ACC112 (cell line): ENCODE results near the gene LRP5.
"Not testable (repeated sequence)": the region's sequence is repeated elsewhere in the genome, so short reads cannot be mapped to it uniquely, and the experiment has no call there.

ENCODE experiments used
- H2AFZ ChIP-seq: fragments of 200-600 bp; sonication (generic); one replicate; pipeline ENCODE4 v1.6.0; 2017; ENCODE audit warnings: antibody characterized with exemption, low read length; ENCODE audit not compliant: unreplicated experiment
- H3K27ac ChIP-seq: fragments of 200-600 bp; sonication (generic); 2 replicates; pipeline ENCODE4 v1.5.1; 2014; ENCODE audit warnings: low read depth, mild to moderate bottlenecking, antibody characterized with exemption, low read length, moderate library complexity
- H3K27me3 ChIP-seq: fragments of 200-600 bp; sonication (generic); 2 replicates; pipeline ENCODE4 v1.6.1; 2014; ENCODE audit warnings: mild to moderate bottlenecking, antibody characterized with exemption, low read length, moderate library complexity, mixed read lengths; ENCODE audit not compliant: insufficient read depth
- H3K36me3 ChIP-seq: fragments of 200-600 bp; sonication (generic); 2 replicates; pipeline ENCODE4 v1.6.1; 2016; ENCODE audit warnings: mild to moderate bottlenecking, antibody characterized with exemption, low read length, moderate library complexity, mixed read lengths; ENCODE audit not compliant: insufficient read depth
- H3K4me1 ChIP-seq: fragments of 200-600 bp; sonication (generic); one replicate; pipeline ENCODE4 v1.6.1; 2016; ENCODE audit warnings: low read length, mixed read lengths; ENCODE audit not compliant: insufficient read depth, unreplicated experiment, control insufficient read depth
- H3K4me3 ChIP-seq: fragments of 200-600 bp; sonication (generic); 2 replicates; pipeline ENCODE4 v1.5.1; 2014; ENCODE audit warnings: mild to moderate bottlenecking, low read depth, low read length
- H3K79me2 ChIP-seq: fragments of 200-600 bp; sonication (generic); one replicate; pipeline ENCODE4 v1.6.0; 2016; ENCODE audit warnings: low read length; ENCODE audit not compliant: control insufficient read depth, unreplicated experiment, insufficient read depth

LRP5 gene

GRCh38 chr11:68424981-68425865 is 112.8 kb downstream of the LRP5 start:
- Histone ChIP-seq H3K27me3 (no peaks in the 10 kb centered on the region), H3K36me3 (peaks cover 11% of the 10 kb centered on the region; the same call in 1 of the 2 replicates)

DNA sequence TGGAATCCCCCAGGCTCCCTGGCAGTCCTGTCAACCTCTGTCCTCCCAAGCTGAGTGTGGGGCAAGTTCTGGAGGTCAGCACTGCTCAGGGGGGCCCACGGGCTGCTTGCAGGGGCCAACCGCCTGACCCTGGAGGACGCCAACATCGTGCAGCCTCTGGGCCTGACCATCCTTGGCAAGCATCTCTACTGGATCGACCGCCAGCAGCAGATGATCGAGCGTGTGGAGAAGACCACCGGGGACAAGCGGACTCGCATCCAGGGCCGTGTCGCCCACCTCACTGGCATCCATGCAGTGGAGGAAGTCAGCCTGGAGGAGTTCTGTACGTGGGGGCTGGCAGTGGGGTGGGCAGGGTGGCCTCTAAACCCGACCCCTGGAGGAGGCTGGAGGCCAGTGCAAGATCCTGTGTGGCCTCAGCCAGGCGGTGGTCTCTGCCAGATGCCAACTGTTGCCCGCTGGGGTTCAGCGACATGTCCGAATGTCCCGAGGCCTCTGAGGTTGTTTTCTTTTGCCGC is 113.5 kb downstream of the LRP5 start:
- Histone ChIP-seq H3K27me3 (no peaks in the 10 kb centered on the region), H2AFZ (no peak overlapping the region), H3K4me3 (no peak overlapping the region), H3K27ac (no peak overlapping the region), H3K79me2 (no peaks in the 10 kb centered on the region), H3K4me1 (no peaks in the 10 kb centered on the region), H3K36me3 (peaks cover 11% of the 10 kb centered on the region; the same call in 1 of the 2 replicates)

More at GRCh38 chr11:68424981-68425865, 112.8 kb downstream of the LRP5 start:
- Histone ChIP-seq H3K27ac (no peak overlapping the region), H3K4me1 (no peaks in the 10 kb centered on the region), H3K4me3 (no peak overlapping the region), H3K79me2 (no peaks in the 10 kb centered on the region), H2AFZ (no peak overlapping the region)

GRCh38 chr11:68429661-68430060 is 117.3 kb downstream of the LRP5 start:
- Histone ChIP-seq H3K36me3 (peaks cover 11% of the 10 kb centered on the region; the same call in 1 of the 2 replicates), H2AFZ (no peak overlapping the region), H3K27ac (no peak overlapping the region), H3K27me3 (no peaks in the 10 kb centered on the region), H3K79me2 (no peaks in the 10 kb centered on the region), H3K4me3 (no peak overlapping the region), H3K4me1 (no peaks in the 10 kb centered on the region)

- Histone ChIP-seq H2AFZ (no peak overlapping the region), H3K27ac (no peak overlapping the region), H3K27me3 (no peaks in the 10 kb centered on the region), H3K4me1 (no peaks in the 10 kb centered on the region), H3K79me2 (no peaks in the 10 kb centered on the region), H3K36me3 (peaks cover 11% of the 10 kb centered on the region; the same call in 1 of the 2 replicates), H3K4me3 (no peak overlapping the region)
Measured at GRCh38 chr11:68430384-68430783, 118.0 kb downstream of the LRP5 start.

DNA sequence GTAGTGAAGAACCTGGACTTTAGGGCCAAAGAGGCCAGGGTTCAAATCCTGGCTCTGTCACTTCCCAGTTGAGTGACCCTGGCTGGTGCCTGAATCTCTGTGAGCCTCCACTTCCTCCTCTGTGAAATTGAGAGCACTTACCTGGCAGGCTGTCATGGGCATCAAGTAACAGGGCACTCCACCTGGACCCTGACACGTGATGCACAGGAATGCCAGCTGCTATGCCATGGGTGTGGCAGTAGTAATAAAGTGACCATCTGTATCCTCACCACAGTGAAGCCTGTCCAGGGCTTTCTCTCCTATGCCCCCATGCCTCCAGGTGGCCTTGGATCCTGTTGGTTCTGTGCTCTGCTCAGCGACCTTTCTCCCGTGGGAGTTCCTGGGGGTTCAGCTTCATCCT is 118.4 kb downstream of the LRP5 start:
- no peak overlapping the region for H3K4me3 ChIP-seq

GRCh38 chr11:68431984-68432645 is 119.7 kb downstream of the LRP5 start:
- H2AFZ ChIP-seq: no peak overlapping the region
- H3K4me3 ChIP-seq: no peak overlapping the region
- peaks cover 4% of the 10 kb centered on the region for H3K4me1 ChIP-seq
- H3K27ac ChIP-seq: no peak overlapping the region
- H3K36me3 ChIP-seq: peaks cover 11% of the 10 kb centered on the region; the same call in 1 of the 2 replicates
- no peaks in the 10 kb centered on the region for H3K79me2 ChIP-seq
- no peaks in the 10 kb centered on the region for H3K27me3 ChIP-seq

More for the DNA sequence above, 118.4 kb downstream of the LRP5 start:
- H3K79me2 ChIP-seq: no peaks in the 10 kb centered on the region
- no peak overlapping the region for H2AFZ ChIP-seq
- no peaks in the 10 kb centered on the region for H3K27me3 ChIP-seq
- H3K27ac ChIP-seq: no peak overlapping the region
- no peaks in the 10 kb centered on the region for H3K4me1 ChIP-seq
- peaks cover 11% of the 10 kb centered on the region; the same call in 1 of the 2 replicates for H3K36me3 ChIP-seq

DNA sequence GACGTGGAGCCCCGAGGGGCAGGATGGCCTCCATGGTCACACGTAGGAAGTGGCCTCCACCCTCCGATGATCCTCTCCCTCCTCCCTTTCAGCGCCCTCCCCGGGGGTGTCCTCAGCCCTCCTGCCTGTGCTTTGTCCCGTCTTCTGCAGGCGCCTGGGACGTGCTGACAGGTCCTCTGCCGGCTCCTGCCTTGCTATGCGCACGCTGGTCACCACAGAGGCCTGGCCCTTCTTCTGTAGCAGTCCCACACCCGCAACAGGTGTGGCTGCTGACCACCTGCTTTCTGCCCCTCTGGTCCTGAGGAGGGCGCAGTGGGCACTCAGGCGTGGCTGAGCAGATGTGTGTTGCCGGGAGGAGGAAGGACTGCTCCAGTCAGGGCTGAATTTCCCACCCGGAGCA is 120.5 kb downstream of the LRP5 start:
- Histone ChIP-seq H2AFZ (no peak overlapping the region), H3K79me2 (no peaks in the 10 kb centered on the region), H3K27me3 (no peaks in the 10 kb centered on the region), H3K4me3 (no peak overlapping the region), H3K4me1 (peaks cover 10% of the 10 kb centered on the region), H3K27ac (no peak overlapping the region), H3K36me3 (peaks cover 11% of the 10 kb centered on the region; the same call in 1 of the 2 replicates)

DNA sequence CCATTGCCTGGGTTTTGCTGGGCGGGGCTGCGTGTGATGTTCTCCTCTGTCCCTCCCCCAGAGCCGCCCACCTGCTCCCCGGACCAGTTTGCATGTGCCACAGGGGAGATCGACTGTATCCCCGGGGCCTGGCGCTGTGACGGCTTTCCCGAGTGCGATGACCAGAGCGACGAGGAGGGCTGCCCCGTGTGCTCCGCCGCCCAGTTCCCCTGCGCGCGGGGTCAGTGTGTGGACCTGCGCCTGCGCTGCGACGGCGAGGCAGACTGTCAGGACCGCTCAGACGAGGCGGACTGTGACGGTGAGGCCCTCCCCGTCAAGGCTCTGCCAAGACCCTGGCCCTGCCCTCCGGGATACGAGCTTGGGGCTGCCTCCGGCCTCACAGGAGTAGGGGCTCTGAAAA is 121.2 kb downstream of the LRP5 start:
- Histone ChIP-seq H3K4me1 (peaks cover 14% of the 10 kb centered on the region), H3K27me3 (no peaks in the 10 kb centered on the region), H3K4me3 (no peak overlapping the region), H3K36me3 (peaks cover 7% of the 10 kb centered on the region; the same call in 1 of the 2 replicates), H3K27ac (no peak overlapping the region), H3K79me2 (no peaks in the 10 kb centered on the region), H2AFZ (no peak overlapping the region)

GRCh38 chr11:68434159-68434558 is 121.8 kb downstream of the LRP5 start:
- H3K4me3 ChIP-seq, H2AFZ ChIP-seq, H3K27ac ChIP-seq, H3K36me3 ChIP-seq, H3K79me2 ChIP-seq, H3K27me3 ChIP-seq: not testable (repeated sequence)
- peaks cover 14% of the 10 kb centered on the region for H3K4me1 ChIP-seq

- no peak overlapping the region for H2AFZ ChIP-seq
- H3K4me3 ChIP-seq: no peak overlapping the region
- H3K27me3 ChIP-seq: no peaks in the 10 kb centered on the region
- no peak overlapping the region for H3K27ac ChIP-seq
- H3K36me3 ChIP-seq: no peaks in the 10 kb centered on the region; the same call in 1 of the 2 replicates
- H3K4me1 ChIP-seq: peaks cover 16% of the 10 kb centered on the region
- H3K79me2 ChIP-seq: no peaks in the 10 kb centered on the region
Measured at GRCh38 chr11:68436162-68436888, 123.9 kb downstream of the LRP5 start.
